ENCODE data around the gene C1S. TPM values are rescaled to one million over a fixed set of nuclear protein-coding genes. Genes with fewer than 3 reads are reported as not detected.
A peak's percentile ranks its signal among the peaks of the same experiment; 100 is the strongest.

C1S gene
- total RNA-seq, 4 donors from 2014 or later = 52.6 to 187 (median 59.3) TPM

DNA sequence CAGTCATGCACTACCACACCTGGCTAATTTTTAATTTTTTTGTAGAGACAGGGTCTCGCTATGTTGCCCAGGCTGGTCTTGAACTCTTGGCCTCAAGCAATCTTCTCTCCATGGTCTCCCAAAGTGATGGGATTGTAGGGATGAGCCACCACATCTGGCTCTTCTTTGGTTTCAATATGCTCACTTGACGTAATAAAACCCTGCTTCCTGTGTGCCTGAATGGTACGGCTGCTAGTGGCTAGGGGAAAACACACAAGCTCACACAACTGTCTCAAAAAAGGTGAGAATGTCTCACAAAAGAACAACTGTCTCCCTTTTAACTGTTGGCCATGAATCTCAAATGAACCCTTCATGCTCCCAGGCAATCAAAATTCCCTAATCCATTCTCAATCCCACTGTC is 15.0 kb downstream of the C1S start:
- TF ChIP-seq POLR2A (IDR thresholded peaks at IDR 0.05) = no peak
- TF ChIP-seq, protein P1, sequence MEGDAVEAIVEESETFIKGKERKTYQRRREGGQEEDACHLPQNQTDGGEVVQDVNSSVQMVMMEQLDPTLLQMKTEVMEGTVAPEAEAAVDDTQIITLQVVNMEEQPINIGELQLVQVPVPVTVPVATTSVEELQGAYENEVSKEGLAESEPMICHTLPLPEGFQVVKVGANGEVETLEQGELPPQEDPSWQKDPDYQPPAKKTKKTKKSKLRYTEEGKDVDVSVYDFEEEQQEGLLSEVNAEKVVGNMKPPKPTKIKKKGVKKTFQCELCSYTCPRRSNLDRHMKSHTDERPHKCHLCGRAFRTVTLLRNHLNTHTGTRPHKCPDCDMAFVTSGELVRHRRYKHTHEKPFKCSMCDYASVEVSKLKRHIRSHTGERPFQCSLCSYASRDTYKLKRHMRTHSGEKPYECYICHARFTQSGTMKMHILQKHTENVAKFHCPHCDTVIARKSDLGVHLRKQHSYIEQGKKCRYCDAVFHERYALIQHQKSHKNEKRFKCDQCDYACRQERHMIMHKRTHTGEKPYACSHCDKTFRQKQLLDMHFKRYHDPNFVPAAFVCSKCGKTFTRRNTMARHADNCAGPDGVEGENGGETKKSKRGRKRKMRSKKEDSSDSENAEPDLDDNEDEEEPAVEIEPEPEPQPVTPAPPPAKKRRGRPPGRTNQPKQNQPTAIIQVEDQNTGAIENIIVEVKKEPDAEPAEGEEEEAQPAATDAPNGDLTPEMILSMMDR (IDR thresholded peaks at IDR 0.05) = no peak
- DNase-seq (ENCODE audit: low spot score in 2 of 2) = peak in 1 of 2 donors; percentile 34
- no peak overlapping the region for H3K4me3 ChIP-seq (ENCODE audit: low read depth, poor library complexity, severe bottlenecking)
- intact Hi-C loops (cut with DNase I; ENCODE audit: low total_unique reads) = no loop called here
- 82 to 93% methylated on average over 3 of the region's 3 CpGs for WGBS, 2 donors

DNA sequence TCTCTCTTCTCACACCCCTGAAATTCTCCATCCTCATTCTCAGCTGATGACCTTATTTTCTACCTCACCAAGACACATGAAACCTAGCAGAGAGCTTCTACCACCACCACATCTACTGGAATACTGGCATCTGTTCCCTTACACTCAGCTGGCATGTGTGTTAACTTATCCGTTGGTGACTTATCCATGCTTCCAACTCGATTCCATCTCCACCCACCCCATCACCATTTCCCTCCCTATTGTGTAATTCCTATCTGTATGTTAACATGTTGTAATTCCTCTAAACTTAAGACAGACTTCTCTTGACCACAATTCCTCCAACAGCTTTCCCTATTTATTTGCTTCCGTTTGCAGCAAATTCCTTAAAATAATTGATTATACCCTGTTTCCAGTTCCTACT is 15.4 kb downstream of the C1S start:
- TF ChIP-seq POLR2A (IDR thresholded peaks at IDR 0.05) = no peak
- TF ChIP-seq, protein P1 (IDR thresholded peaks at IDR 0.05) = no peak
- DNase-seq (ENCODE audit: low spot score in 2 of 2) = peak in 1 of 2 donors; percentile 50
- 44 to 46% methylated on average over 3 of the region's 3 CpGs for WGBS, 2 donors

DNA sequence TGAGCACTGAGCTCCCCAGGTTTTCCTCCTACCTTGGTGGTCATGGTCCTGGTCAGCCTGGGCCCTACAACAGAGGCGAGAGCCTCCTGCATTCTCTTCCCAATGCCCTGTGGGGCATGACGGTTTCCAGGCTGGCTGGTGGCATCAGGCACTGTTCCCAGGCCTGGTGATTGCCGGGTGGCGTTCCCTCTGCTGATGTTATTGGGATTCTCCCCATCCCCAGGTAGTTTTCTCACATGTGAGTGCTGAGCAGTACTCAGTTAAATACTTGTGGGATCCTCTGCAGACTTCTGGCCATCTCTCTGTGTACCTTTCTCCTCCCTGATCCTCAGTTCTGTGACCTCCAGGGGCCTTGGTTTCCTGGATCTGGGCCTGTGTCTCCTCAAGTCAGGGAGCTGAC is 16.0 kb downstream of the C1S start:
- intact Hi-C loops (cut with DNase I; ENCODE audit: low total_unique reads) = no loop called here
- 93 to 94% methylated on average over 4 of the region's 4 CpGs for WGBS, 2 donors

More for the DNA sequence above, 15.4 kb downstream of the C1S start:
- H3K4me3 ChIP-seq (ENCODE audit: low read depth, poor library complexity, severe bottlenecking) = no peak overlapping the region
- intact Hi-C loops (cut with DNase I; ENCODE audit: low total_unique reads) = no loop called here

DNA sequence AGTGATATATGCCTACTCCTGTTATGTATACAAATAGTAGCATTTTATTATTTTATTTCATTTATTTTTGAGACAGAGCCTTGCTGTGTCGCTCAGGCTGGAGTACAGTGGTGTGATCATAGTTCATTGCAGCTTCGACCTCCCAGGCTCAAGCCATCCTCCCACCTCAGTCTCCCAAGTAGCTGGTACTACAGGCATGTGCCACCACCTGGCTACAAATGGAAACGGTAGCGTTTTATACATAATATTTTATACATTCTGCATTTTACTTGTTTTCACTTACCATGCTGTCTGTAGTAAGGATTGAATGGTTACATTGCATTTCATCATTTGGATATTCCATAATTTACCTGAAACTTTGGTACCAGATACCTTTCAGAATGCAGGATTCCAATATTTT is 17.6 kb downstream of the C1S start:
- 69 to 76% methylated on average over 4 of the region's 4 CpGs for WGBS, 2 donors
- intact Hi-C loops (cut with DNase I; ENCODE audit: low total_unique reads) = no loop called here
- H3K4me3 ChIP-seq (ENCODE audit: low read depth, poor library complexity, severe bottlenecking) = no peak overlapping the region
- DNase-seq (ENCODE audit: low spot score in 2 of 2) = no peak
- TF ChIP-seq, protein P1 (IDR thresholded peaks at IDR 0.05) = no peak
- TF ChIP-seq POLR2A (IDR thresholded peaks at IDR 0.05) = no peak

More for the DNA sequence above, 16.0 kb downstream of the C1S start:
- H3K4me3 ChIP-seq (ENCODE audit: low read depth, poor library complexity, severe bottlenecking) = no peak overlapping the region
- TF ChIP-seq POLR2A (IDR thresholded peaks at IDR 0.05) = no peak
- TF ChIP-seq, protein P1 (IDR thresholded peaks at IDR 0.05) = no peak
- peak in 1 of 2 donors; percentile 80 for DNase-seq (ENCODE audit: low spot score in 2 of 2)

DNA sequence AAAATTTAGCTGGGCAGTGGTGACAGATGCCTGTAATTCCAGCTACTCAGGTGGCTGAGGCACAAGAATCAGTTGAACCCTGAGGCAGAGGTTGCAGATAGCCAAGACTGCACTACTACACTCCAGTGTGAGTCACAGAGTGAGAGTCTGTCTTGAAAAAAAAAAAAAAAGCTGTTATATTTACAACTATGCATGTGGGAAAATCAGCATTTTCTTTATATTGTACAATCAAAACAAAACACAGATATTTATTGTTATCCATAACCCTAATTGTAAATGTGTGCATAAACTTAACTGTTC is 19.3 kb downstream of the C1S start:
- intact Hi-C loops (cut with DNase I; ENCODE audit: low total_unique reads) = no loop called here
- no peak for TF ChIP-seq POLR2A (IDR thresholded peaks at IDR 0.05)
- no peak overlapping the region for H3K4me3 ChIP-seq (ENCODE audit: low read depth, poor library complexity, severe bottlenecking)
- DNase-seq (ENCODE audit: low spot score in 2 of 2) = no peak

DNA sequence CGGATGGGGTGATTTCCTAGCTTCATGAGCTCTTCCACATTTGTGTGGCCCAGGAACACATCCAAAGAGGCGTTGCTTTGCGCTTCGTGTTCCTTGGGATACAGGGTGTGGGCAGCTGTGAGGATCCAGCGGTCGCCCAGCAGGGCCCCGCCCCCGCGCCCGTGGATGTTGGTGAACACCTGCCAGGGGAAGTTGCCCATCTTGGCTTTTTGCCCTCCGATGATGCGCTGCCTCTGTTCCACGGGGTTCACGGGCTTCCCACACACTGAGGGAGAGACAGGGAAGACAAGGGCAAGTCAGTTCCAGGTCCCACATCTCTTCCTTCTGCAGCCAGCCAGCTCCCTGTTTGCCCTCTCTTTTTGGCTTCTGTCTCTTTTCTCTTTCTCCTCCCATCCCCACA is 20.5 kb downstream of the C1S start:
- TF ChIP-seq, protein P1 (IDR thresholded peaks at IDR 0.05) = no peak
- TF ChIP-seq POLR2A (IDR thresholded peaks at IDR 0.05) = no peak
- 59 to 76% methylated on average over 14 of the region's 14 CpGs for WGBS, 2 donors
- intact Hi-C loops (cut with DNase I; ENCODE audit: low total_unique reads) = no loop called here
- DNase-seq (ENCODE audit: low spot score in 2 of 2) = peak in 1 of 2 donors; percentile 85
- no peak overlapping the region for H3K4me3 ChIP-seq (ENCODE audit: low read depth, poor library complexity, severe bottlenecking)

All from lower leg skin (tissue), 4 donors.